ENCODE data around the gene DUX4.
"Not testable (repeated sequence)": the region's sequence is repeated elsewhere in the genome, so short reads cannot be mapped to it uniquely, and the experiment has no call there.

DNA sequence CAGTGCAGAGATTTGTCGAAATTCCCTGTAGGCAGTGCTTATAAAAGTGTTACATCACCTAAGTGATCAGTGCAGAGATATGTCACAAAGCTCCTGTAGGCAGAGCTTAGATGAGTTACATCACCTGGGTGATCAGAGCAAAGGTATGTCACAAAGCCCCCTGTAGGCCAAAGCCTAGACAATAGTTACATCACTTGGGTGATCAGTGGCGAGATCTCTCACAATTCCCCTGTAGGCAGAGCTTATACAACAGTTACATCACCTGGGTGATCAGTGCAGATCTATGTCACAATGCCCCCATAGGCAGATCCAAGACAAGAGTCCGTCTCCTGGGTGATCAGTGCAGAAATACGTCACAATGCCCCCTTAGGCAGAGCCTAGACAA is 5.0 kb downstream of the DUX4 start:
- not testable (repeated sequence) for TF ChIP-seq POLR2A, POLR2AphosphoS5 (IDR thresholded peaks at IDR 0.05)
- TF ChIP-seq, protein P1, sequence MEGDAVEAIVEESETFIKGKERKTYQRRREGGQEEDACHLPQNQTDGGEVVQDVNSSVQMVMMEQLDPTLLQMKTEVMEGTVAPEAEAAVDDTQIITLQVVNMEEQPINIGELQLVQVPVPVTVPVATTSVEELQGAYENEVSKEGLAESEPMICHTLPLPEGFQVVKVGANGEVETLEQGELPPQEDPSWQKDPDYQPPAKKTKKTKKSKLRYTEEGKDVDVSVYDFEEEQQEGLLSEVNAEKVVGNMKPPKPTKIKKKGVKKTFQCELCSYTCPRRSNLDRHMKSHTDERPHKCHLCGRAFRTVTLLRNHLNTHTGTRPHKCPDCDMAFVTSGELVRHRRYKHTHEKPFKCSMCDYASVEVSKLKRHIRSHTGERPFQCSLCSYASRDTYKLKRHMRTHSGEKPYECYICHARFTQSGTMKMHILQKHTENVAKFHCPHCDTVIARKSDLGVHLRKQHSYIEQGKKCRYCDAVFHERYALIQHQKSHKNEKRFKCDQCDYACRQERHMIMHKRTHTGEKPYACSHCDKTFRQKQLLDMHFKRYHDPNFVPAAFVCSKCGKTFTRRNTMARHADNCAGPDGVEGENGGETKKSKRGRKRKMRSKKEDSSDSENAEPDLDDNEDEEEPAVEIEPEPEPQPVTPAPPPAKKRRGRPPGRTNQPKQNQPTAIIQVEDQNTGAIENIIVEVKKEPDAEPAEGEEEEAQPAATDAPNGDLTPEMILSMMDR (IDR thresholded peaks at IDR 0.05) = not testable (repeated sequence)

Data from breast epithelium (tissue), 3 donors.